ENCODE data around the gene STXBP2.

The STXBP2 gene

GRCh38 chr19:7636691-7637373, at the start of gene STXBP2:
TSS of gene STXBP2 (plus strand) at chr19:7637110. CDS start at chr19:7637150, 40 bp downstream.
- peak; percentile 92 for DNase-seq

- no peak for DNase-seq
These were observed 47.1 kb upstream of the STXBP2 start for GRCh38 chr19:7589822-7590221.

- no peak for DNase-seq
These were observed 46.7 kb upstream of the STXBP2 start for GRCh38 chr19:7590256-7590655.

- DNase-seq = peak; percentile 26
These were observed 41.3 kb upstream of the STXBP2 start, which contains the start of gene CAMSAP3 for GRCh38 chr19:7595466-7596133. TSS of gene CAMSAP3 (plus strand) at chr19:7595863. CDS start at chr19:7596003, 140 bp downstream.

DNA sequence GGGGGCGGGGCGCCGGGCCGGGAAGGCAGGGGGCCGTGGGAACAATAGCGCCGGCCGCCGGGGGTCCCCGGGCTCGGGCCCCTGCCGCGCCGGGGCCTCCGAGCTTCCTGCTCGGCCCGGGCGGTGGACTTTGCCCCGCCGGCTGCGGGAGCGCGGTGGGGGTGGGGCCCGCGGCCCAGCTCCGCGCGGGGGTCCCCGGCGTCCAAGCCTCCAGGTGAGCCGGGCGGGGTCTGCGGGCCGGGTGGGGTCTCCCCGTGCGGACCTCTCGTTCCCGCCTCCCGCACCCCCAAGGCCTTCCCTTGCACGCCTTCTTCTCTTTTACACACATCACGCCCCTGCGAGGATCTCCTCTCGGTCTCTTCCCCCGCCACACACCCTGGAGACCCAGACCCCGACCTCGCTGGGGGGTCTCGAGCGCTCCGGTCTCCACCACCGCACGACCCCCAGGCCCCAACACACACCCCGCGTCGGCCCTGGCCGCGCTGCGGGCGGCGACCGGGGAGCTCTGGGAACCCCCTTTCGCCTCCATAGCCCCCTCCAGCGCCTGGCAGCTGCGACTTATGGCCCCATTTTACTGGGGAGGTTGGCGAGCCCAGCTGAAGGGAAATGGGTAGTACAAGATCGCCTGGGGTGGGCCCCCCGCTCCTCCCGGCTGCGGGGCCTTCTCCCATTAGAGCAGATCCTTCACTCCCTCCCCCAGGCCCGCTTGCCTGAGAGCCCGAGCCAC, 40.5 kb upstream of the STXBP2 start:
- no peak for DNase-seq

GRCh38 chr19:7597689-7598088, 39.2 kb upstream of the STXBP2 start:
- DNase-seq = no peak

DNA sequence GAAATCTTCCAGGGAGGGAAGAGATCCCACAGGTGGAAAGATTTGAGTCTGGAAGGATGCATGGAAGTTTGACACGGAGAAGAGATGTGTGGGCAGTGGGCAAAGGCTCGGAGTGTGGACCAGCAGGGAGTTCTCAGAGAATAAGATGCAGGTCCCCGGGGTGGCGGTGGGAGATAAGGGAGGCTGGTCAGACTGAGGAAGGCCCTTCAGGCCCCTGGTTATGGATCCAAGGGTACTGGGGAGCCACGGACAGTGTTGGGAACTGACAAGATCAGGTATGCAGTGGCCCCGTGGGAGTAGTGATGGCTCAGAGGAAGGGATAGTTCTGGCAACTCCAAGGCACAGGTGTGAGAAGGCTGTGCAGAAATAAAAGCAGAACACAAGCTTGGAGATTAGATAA, 38.7 kb upstream of the STXBP2 start:
- no peak for DNase-seq

GRCh38 chr19:7600721-7601120, 36.2 kb upstream of the STXBP2 start:
- no peak for DNase-seq

GRCh38 chr19:7602240-7602934, 34.5 kb upstream of the STXBP2 start:
- no peak for DNase-seq

DNA sequence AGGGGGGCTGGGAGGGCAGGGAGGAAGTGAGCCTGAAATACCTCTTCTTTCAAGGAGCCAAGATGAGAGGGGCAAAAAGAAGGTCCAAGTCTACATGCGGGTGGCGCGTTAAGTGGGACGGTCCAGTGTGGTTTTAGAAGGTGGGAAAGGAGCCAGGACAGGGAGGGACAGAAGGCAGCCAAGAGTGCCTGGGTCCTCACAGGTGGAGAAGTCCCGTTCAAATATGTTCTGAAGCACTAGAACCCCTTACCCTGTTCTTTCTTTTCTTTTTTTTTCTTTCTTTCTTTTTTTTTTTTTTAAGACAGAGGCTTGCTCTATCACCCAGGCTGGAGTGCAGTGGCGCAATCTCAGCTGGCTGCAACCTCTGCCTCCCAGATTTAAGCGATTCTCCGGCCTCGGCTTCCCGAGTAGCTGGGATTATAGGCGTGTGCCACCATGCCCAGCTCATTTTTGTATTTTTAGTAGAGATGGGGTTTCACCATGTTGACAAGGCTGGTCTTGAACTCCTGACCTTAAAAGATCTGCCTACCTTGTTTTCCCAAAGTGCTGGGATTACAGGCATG, 33.9 kb upstream of the STXBP2 start:
- DNase-seq = no peak

DNA sequence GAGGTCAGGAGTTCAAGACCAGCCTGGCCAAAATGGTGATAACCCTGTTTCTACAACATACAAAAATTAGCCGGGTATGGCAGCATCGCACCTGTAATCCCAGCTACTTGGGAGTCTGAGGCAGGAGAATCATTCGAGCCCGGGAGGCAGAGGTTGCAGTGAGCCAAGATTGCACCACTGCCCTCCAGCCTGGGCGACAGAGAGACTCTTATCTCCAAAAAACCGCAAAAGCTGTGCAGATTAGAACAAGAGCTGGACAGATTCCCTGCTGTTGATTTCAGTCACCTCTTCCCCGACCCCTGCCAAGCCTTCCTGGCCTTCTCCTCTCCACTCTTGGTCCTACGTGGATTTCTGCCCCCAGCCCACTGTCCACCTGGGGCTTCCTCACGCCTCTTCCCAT, 33.0 kb upstream of the STXBP2 start:
- no peak for DNase-seq

DNA sequence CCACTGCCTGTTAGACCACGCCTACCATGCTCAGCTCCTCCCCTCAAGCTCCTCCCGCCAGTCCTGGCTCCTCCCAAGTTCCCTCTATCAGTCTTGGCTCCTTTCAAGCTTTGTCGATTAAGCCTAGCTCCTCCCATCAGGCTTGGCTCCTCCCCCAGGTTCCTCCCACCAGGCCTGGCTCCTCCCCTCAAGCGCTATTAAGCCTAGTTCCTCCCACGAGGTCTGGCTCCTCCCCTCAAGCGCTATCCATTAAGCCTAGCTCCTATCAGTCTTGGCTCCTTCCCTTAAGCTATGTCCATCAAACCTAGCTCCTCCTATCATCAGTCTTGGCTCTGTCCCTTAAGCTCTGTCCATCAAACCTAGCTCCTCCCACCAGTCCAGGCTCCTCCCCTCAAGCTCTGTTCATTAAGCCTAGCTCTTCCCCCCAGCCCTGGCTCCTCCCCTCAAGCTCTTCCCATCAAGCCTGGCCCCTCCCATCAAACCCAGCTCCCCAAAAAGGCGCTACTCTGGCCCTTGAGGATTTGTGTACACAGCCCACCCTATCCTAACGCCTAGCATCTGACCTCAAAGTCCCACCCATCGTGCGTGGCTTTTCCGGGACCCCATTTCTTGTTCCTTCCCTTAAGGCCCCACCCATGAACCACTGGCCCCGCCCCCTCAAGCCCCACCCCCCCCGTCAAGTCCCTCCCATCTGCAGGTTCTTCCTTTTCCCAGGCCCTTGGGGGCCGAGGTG, 31.3 kb upstream of the STXBP2 start:
- DNase-seq = peak; percentile 30

- DNase-seq = no peak
These were observed 30.6 kb upstream of the STXBP2 start for GRCh38 chr19:7606289-7606688.

- no peak for DNase-seq
These were observed 29.6 kb upstream of the STXBP2 start for GRCh38 chr19:7607212-7607873.

DNA sequence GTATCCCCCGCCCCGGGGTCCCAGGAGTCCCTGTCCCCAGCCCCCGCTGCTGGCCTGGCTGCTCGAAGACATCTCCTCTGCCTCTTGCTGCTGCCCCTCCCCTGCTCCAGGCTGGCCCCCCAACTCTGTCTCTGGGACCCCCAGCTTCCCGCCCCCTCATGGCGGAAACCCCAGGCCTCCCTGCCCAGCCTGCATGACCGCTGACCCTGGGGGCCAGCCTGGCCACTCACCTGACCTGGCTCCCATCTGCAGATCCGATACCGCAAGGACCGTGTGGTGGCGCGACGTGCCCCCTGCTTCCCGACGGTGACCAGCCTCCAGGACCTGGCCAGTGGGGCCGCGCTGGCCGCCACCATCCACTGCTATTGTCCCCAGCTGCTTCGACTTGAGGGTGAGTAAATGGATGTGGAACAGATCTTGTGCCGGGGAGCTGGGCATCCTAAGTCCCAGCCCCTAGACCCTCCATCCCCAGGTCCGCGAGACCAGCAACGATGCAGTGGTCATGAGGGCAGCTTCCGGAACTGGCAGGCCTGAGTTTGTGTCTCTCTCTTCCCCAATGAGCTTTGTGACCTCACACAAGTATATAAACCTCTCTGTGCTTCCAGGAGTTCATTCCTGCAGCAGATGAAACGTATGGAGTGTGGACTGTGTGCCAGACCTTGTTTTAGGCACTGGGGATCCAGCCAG, 28.9 kb upstream of the STXBP2 start:
- no peak for DNase-seq

GRCh38 chr19:7610491-7611240, 26.2 kb upstream of the STXBP2 start:
- DNase-seq = no peak

DNA sequence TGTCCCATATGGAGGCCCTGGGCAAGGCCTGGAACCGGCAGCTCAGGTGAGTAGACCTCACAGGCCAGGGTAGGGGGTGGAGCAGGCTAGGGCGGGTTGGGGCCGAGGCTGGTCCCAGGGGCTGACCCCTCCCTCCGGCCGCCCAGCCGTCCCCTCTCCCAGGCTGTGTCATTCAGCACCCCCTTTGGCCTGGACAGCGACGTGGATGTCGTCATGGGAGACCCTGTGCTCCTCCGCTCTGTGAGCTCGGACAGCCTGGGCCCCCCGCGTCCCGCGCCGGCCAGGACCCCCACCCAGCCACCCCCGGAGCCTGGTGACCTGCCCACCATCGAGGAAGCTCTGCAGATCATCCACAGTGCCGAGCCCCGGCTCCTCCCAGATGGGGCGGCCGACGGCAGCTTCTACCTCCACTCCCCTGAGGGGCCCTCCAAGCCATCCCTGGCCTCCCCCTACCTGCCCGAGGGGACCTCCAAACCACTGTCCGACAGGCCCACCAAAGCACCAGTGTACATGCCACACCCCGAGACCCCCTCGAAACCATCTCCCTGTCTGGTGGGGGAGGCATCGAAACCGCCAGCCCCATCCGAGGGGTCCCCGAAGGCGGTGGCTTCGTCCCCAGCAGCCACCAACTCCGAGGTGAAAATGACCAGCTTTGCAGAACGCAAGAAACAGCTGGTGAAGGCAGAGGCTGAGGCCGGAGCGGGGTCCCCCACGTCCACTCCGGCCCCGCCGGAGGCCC, 25.2 kb upstream of the STXBP2 start:
- no peak for DNase-seq

GRCh38 chr19:7612282-7613274, 24.3 kb upstream of the STXBP2 start:
- no peak for DNase-seq

Measured in CD4-positive, alpha-beta T cell treated with Interleukin-15 for 1 hour (primary cell).